HEK293T (cell line): Measurements from ENCODE around the gene UBAP2.

Experiments
- CTCF ChIA-PET: fragments of 350-600 bp; formaldehyde crosslinking; extraction: SDS; loops from one replicate; lab custom pipeline; 2021; ENCODE audit warnings: antibody characterized with exemption, inconsistent platforms; lab: Yijun Ruan, JAX
- POLR2A ChIA-PET: fragments of 350-600 bp; formaldehyde crosslinking; extraction: SDS; loops from one replicate; lab custom pipeline; 2020; ENCODE audit warnings: antibody characterized with exemption, inconsistent platforms; lab: Yijun Ruan, JAX
- DNase-seq: peaks from one replicate; pipeline ENCODE4 v3.0.0; 2012; ENCODE audit warnings: mixed read lengths; ENCODE audit errors: extremely low spot score
- ARNT ChIP-seq: fragments of 450-650 bp; IDR thresholded peaks from 2 replicates; pipeline ENCODE4 v1.6.1; 2017; ENCODE audit warnings: mild to moderate bottlenecking
- BHLHE40 ChIP-seq: fragments of 450-650 bp; IDR thresholded peaks from 2 replicates; pipeline ENCODE4 v1.6.1; 2016; ENCODE audit warnings: mild to moderate bottlenecking, moderate library complexity, borderline replicate concordance
- CTBP1 ChIP-seq: fragments of 450-650 bp; IDR thresholded peaks from 2 replicates; pipeline ENCODE4 v1.6.1; 2016; ENCODE audit warnings: borderline replicate concordance
- ELF4 ChIP-seq: fragments of 450-650 bp; IDR thresholded peaks from 2 replicates; pipeline ENCODE4 v1.6.1; 2017; ENCODE audit warnings: antibody characterized with exemption
- FOXA1 ChIP-seq: fragments of 450-650 bp; IDR thresholded peaks from 2 replicates; pipeline ENCODE4 v1.6.1; 2016; ENCODE audit warnings: mild to moderate bottlenecking
- FOXK2 ChIP-seq: fragments of 450-650 bp; IDR thresholded peaks from 2 replicates; pipeline ENCODE4 v1.6.1; 2016; ENCODE audit warnings: mild to moderate bottlenecking
- FOXM1 ChIP-seq: fragments of 450-650 bp; IDR thresholded peaks from 2 replicates; pipeline ENCODE4 v1.6.1; 2017; ENCODE audit warnings: mild to moderate bottlenecking, borderline replicate concordance
- HDGF ChIP-seq: fragments of 450-650 bp; IDR thresholded peaks from 2 replicates; pipeline ENCODE4 v1.6.1; 2017; ENCODE audit warnings: antibody characterized with exemption, borderline replicate concordance
- L3MBTL2 ChIP-seq: fragments of 450-650 bp; conservative IDR thresholded peaks from 2 replicates; pipeline ENCODE4 v1.6.1; 2016; ENCODE audit warnings: mild to moderate bottlenecking
- LEF1 ChIP-seq: fragments of 450-650 bp; IDR thresholded peaks from 2 replicates; pipeline ENCODE4 v1.6.1; 2017; ENCODE audit warnings: mild to moderate bottlenecking, borderline replicate concordance
- NFRKB ChIP-seq: fragments of 450-650 bp; IDR thresholded peaks from 2 replicates; pipeline ENCODE4 v1.6.1; 2016; ENCODE audit warnings: mild to moderate bottlenecking, moderate library complexity
- SP1 ChIP-seq: fragments of 450-650 bp; IDR thresholded peaks from 2 replicates; pipeline ENCODE4 v1.6.1; 2017
- SUZ12 ChIP-seq: fragments of 450-650 bp; IDR thresholded peaks from 2 replicates; pipeline ENCODE4 v1.6.1; 2016; ENCODE audit warnings: mild to moderate bottlenecking
- TARDBP ChIP-seq: fragments of 450-650 bp; IDR thresholded peaks from 2 replicates; pipeline ENCODE4 v1.6.1; 2016
- ZNF384 ChIP-seq: fragments of 450-650 bp; IDR thresholded peaks from 2 replicates; pipeline ENCODE4 v1.6.1; 2016
- TF ChIP-seq, protein P1 (sequence below): fragments of 450-650 bp; IDR thresholded peaks from 2 replicates; pipeline ENCODE4 v1.6.1; 2016

The UBAP2 gene

DNA sequence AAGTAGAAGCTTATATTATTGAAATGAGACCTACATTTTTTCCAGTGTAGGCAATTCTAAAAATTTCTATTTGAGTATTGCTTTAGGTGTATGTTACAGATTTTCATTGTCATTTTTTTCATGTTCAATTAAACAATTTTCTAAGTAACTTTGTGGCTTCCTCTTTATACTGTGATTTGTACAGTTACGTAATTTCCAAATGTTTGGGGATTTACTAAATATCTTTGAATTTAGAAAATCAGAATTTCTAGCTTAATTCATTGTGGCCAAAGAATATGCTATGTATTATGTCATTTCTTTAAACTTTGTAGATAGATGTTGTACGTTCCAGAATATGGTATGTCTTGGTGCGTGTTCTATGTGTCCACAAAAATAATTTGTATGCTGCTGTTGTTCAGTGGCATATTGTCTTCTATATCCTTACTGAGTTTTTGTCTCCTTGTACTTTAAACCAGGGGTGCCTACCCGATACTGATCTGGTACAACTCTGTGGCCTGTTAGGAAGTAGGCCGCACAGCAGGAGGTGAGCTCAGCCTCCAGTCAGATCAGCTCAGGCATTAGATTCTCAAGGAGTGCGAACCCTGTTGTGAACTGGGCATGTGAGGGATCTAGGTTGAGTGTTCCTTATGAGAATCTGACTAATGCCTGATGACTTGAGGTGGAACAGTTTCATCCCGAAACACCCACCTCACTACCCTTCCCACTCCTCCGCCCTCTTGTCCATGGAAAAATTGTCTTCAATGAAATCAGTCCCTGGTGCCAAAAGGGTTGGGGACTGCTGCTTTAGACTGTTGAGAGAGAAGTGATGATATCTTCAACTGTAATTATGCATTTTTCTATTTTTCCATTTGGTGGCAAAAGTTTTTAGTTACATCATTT, 168.2 kb downstream of the UBAP2 start:
- ChIA-PET CTCF (no interaction called here), POLR2A (no interaction called here)
- no peak for DNase-seq
- no peak for TF ChIP-seq CTBP1
- TF ChIP-seq FOXA1: no peak
- TF ChIP-seq, protein P1, sequence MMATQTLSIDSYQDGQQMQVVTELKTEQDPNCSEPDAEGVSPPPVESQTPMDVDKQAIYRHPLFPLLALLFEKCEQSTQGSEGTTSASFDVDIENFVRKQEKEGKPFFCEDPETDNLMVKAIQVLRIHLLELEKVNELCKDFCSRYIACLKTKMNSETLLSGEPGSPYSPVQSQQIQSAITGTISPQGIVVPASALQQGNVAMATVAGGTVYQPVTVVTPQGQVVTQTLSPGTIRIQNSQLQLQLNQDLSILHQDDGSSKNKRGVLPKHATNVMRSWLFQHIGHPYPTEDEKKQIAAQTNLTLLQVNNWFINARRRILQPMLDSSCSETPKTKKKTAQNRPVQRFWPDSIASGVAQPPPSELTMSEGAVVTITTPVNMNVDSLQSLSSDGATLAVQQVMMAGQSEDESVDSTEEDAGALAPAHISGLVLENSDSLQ: no peak
- TF ChIP-seq L3MBTL2: no peak
- TF ChIP-seq LEF1: no peak
- no peak for TF ChIP-seq HDGF
- no peak for TF ChIP-seq FOXM1
- no peak for TF ChIP-seq FOXK2
- no peak for TF ChIP-seq BHLHE40
- TF ChIP-seq ELF4: no peak
- TF ChIP-seq NFRKB: no peak
- TF ChIP-seq SP1: no peak
- TF ChIP-seq ARNT: no peak
- TF ChIP-seq ZNF384: no peak
- TF ChIP-seq SUZ12: no peak
- no peak for TF ChIP-seq TARDBP

DNA sequence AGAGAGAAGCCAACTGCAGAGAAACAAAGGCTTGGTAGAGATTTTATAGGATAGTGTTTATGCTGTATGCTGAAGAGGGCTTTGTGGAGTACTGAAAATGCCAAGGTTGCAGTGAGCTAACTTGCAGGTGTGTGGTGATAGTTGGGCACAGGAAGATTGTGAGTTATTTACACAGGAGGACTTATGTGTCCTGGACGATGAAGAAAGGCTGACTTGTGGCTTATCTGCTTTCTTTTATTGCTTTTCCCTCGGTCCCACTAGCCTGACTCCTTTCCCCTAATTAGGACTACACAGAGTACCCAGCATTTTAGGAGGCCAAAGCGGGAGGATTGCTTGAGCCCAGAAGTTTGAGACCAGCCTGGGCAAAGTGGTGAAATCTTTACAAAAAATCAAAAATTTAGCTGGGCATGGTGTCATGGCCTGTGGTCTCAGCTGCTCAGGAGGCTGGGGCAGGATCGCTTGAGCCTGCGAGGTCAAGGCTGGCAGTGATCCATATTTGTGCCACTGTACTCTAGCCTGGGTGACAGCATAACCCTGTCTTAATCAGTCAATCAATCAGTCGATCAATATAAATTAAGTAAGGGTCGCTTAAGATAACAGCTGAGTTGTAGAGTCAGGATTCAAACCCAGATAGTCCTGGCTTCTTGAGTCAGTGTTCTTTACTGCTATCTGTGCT, 169.9 kb downstream of the UBAP2 start:
- CTCF ChIA-PET: no interaction called here
- TF ChIP-seq BHLHE40 (no peak), NFRKB (no peak), CTBP1 (no peak), SUZ12 (no peak), LEF1 (no peak), HDGF (no peak), FOXM1 (no peak), FOXK2 (no peak), L3MBTL2 (no peak), FOXA1 (no peak)
- TF ChIP-seq, protein P1: no peak
- no peak for DNase-seq
- POLR2A ChIA-PET: no interaction called here

GRCh38 chr9:33877727-33878489, 170.8 kb downstream of the UBAP2 start:
- ChIA-PET CTCF (no interaction called here), POLR2A (no interaction called here)
- no peak for TF ChIP-seq FOXA1
- TF ChIP-seq TARDBP: no peak
- no peak for TF ChIP-seq SP1
- no peak for DNase-seq
